ENCODE data around the gene NOS3. TPM values are rescaled to one million over a fixed set of nuclear protein-coding genes. Genes with fewer than 3 reads are reported as not detected.

The NOS3 gene
- total RNA-seq, 2 experiments from 2014 or later = 5.4 to 6.2 TPM

- H3K27ac Mint-ChIP-seq = peak overlapping the region; percentile 95
- no peaks in the 10 kb centered on the region for H3K27me3 Mint-ChIP-seq
- ChIA-PET CTCF (interaction anchor here (0.9 to 8.4 kb wide), 7 partner anchors 13 to 88 kb away, joined by 3 to 73 read pairs (median 6); partner anchors contain the start of gene SLC4A2), POLR2A (interaction anchor here (1.2 to 1.9 kb wide), 4 partner anchors 10 to 18 kb away, joined by 4 to 20 read pairs (median 8); no protein-coding TSS in a partner anchor)
- peaks cover 4% of the 10 kb centered on the region for H3K36me3 Mint-ChIP-seq (ENCODE audit: low read depth)
- TF ChIP-seq, protein P1, sequence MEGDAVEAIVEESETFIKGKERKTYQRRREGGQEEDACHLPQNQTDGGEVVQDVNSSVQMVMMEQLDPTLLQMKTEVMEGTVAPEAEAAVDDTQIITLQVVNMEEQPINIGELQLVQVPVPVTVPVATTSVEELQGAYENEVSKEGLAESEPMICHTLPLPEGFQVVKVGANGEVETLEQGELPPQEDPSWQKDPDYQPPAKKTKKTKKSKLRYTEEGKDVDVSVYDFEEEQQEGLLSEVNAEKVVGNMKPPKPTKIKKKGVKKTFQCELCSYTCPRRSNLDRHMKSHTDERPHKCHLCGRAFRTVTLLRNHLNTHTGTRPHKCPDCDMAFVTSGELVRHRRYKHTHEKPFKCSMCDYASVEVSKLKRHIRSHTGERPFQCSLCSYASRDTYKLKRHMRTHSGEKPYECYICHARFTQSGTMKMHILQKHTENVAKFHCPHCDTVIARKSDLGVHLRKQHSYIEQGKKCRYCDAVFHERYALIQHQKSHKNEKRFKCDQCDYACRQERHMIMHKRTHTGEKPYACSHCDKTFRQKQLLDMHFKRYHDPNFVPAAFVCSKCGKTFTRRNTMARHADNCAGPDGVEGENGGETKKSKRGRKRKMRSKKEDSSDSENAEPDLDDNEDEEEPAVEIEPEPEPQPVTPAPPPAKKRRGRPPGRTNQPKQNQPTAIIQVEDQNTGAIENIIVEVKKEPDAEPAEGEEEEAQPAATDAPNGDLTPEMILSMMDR (IDR thresholded peaks at IDR 0.05) = peak; percentile 18
- ATAC-seq (no peak), DNase-seq (no peak)
- H3K4me3 Mint-ChIP-seq = peak overlapping the region; percentile 88
- peaks cover 17% of the 10 kb centered on the region for H3K4me1 Mint-ChIP-seq (ENCODE audit: low read depth)
- intact Hi-C loops (cut with micrococcal nuclease) = loop anchor here (2.0 kb wide), 1 partner anchor 30 kb away; the partner anchor contains the start of gene SLC4A2
- H3K9me3 Mint-ChIP-seq = no peaks in the 10 kb centered on the region
Measured at GRCh38 chr7:151028948-151029501, 38.2 kb downstream of the NOS3 start.

- H3K9me3 Mint-ChIP-seq = no peaks in the 10 kb centered on the region
- intact Hi-C loops (cut with micrococcal nuclease) = no loop called here
- peaks cover 17% of the 10 kb centered on the region for H3K4me1 Mint-ChIP-seq (ENCODE audit: low read depth)
- H3K27me3 Mint-ChIP-seq = no peaks in the 10 kb centered on the region
- H3K27ac Mint-ChIP-seq = no peak overlapping the region
- no peak overlapping the region for H3K4me3 Mint-ChIP-seq
- peaks cover 9% of the 10 kb centered on the region for H3K36me3 Mint-ChIP-seq (ENCODE audit: low read depth)
- ChIA-PET CTCF (interaction anchor here (2.3 to 8.4 kb wide), 2 partner anchors 15 to 80 kb away, joined by 8 to 73 read pairs; no protein-coding TSS in a partner anchor), POLR2A (interaction anchor here (0.6 kb wide), 1 partner anchor 34 kb away, joined by 3 read pairs; no protein-coding TSS in a partner anchor)
- ATAC-seq (no peak), DNase-seq (no peak)
- TF ChIP-seq, protein P1 (IDR thresholded peaks at IDR 0.05) = no peak
Measured at GRCh38 chr7:151031011-151031410, 40.2 kb downstream of the NOS3 start.

GRCh38 chr7:151032936-151033863, 42.4 kb downstream of the NOS3 start:
- H3K9me3 Mint-ChIP-seq = no peaks in the 10 kb centered on the region
- intact Hi-C loops (cut with micrococcal nuclease) = no loop called here
- ChIA-PET CTCF (interaction anchor here (2.3 to 8.4 kb wide), 2 partner anchors 17 to 77 kb away, joined by 8 to 73 read pairs; no protein-coding TSS in a partner anchor), POLR2A (no interaction called here)
- no peak overlapping the region for H3K27ac Mint-ChIP-seq
- TF ChIP-seq, protein P1 (IDR thresholded peaks at IDR 0.05) = no peak
- H3K27me3 Mint-ChIP-seq = no peaks in the 10 kb centered on the region
- H3K36me3 Mint-ChIP-seq (ENCODE audit: low read depth) = peaks cover 11% of the 10 kb centered on the region
- ATAC-seq = no peak
- no peak overlapping the region for H3K4me3 Mint-ChIP-seq
- no peak for DNase-seq
- H3K4me1 Mint-ChIP-seq (ENCODE audit: low read depth) = peaks cover 10% of the 10 kb centered on the region

DNA sequence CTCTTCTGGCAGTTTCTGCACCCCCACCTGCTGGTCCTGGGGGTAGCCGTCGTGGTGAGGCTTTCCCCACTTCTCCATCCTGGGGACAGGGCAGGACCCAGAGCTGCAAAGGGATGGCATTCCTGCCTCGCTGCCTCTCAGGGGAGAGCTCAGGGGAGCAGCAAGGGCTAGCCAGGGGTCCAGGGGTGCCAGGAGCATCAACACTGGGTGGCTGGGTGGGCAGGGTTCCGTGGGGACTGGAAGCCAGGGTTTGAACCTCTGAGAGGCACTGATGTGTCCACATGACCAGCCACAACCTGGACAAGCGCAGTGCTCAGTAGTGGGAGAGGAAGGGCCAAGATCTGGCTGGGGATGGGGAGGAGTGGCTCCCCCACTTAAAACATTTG, 43.0 kb downstream of the NOS3 start:
- Mint-ChIP-seq H3K27ac (no peak overlapping the region), H3K36me3 (ENCODE audit: low read depth) (peaks cover 10% of the 10 kb centered on the region), H3K9me3 (no peaks in the 10 kb centered on the region), H3K4me1 (ENCODE audit: low read depth) (peaks cover 12% of the 10 kb centered on the region), H3K27me3 (no peaks in the 10 kb centered on the region), H3K4me3 (no peak overlapping the region)
- ChIA-PET CTCF (interaction anchor here (8.4 kb wide), 1 partner anchor 18 kb away, joined by 73 read pairs; no protein-coding TSS in a partner anchor), POLR2A (interaction anchor here (1.0 kb wide), 1 partner anchor 12 kb away, joined by 3 read pairs; no protein-coding TSS in a partner anchor)
- TF ChIP-seq, protein P1 (IDR thresholded peaks at IDR 0.05) = no peak
- DNase-seq (no peak), ATAC-seq (no peak)
- intact Hi-C loops (cut with micrococcal nuclease) = no loop called here
